Vagina (tissue), 2 donors: ENCODE data around the gene COL12A1. TPM values are rescaled to one million over a fixed set of nuclear protein-coding genes. Genes with fewer than 3 reads are reported as not detected.

Experiments used
- DNase-seq, 2 donors: peaks; one replicate each; pipeline ENCODE4 v3.0.0-alpha.2; 2017; ENCODE audit errors: extremely low spot score in 2 of 2
- H3K27ac ChIP-seq: fragments of 200-600 bp; sonication (generic); one replicate; pipeline ENCODE4 v1.5.1; 2019
- H3K27me3 ChIP-seq: fragments of 200-600 bp; sonication (generic); one replicate; pipeline ENCODE4 v1.5.1; 2019
- H3K36me3 ChIP-seq, 2 donors: fragments of 200-600 bp; sonication (generic); one replicate each; pipeline ENCODE4 v1.5.1; 2017 to 2019
- H3K4me1 ChIP-seq: fragments of 200-600 bp; sonication (generic); one replicate; pipeline ENCODE4 v1.5.1; 2019
- H3K4me3 ChIP-seq, 2 donors: fragments of 200-600 bp; sonication (generic); 1 replicate in 1 of 2; 2 replicates in 1 of 2; pipeline ENCODE4 v1.5.1; 2016 to 2019
- H3K9me3 ChIP-seq: fragments of 200-600 bp; sonication (generic); one replicate; pipeline ENCODE4 v1.5.1; 2019
- POLR2A ChIP-seq, 2 donors: fragments of 450-650 bp; IDR thresholded peaks; one replicate each; pipeline ENCODE4 v1.6.1; 2017; ENCODE audit warnings: antibody characterized with exemption in 2 of 2, mild to moderate bottlenecking in 2 of 2, moderate library complexity in 2 of 2
- POLR2AphosphoS5 ChIP-seq, 2 donors: sonication (generic); formaldehyde crosslinking; IDR thresholded peaks; one replicate each; pipeline ENCODE4 v1.9.0; 2017; ENCODE audit warnings: antibody characterized with exemption in 2 of 2, mild to moderate bottlenecking in 2 of 2, low read depth in 1 of 2; ENCODE audit not compliant: insufficient read depth in 1 of 2
- intact Hi-C: fragments of 100-400 bp; cut with DNase I; formaldehyde crosslinking; loops from one replicate; pipeline ENCODE4 v1.15.1; 2023
- total RNA-seq: library from RNA; depleted of rRNA; stranded (reverse); fragments of >200 nt; gene quantifications from one replicate; pipeline ENCODE4 v1.2.3, GENCODE V29; 2016
- TF ChIP-seq, protein P1 (sequence below), 3 experiments: fragments of 450-650 bp in 2 of 3; fragments of 200-600 bp in 1 of 3; sonication (generic) in 1 of 3; IDR thresholded peaks; one replicate each; pipeline ENCODE4 v1.5.1; 2017 to 2019; ENCODE audit warnings: antibody characterized with exemption in 3 of 3, mild to moderate bottlenecking in 2 of 3, moderate library complexity in 2 of 3

The COL12A1 gene
- total RNA-seq, 1 donor from 2014 or later: 130 TPM

GRCh38 chr6:75210885-75211739, 5.3 kb upstream of the COL12A1 start:
- Histone ChIP-seq H3K4me1 (peaks cover 30% of the 10 kb centered on the region), H3K36me3 (no peaks in the 10 kb centered on the region), H3K27ac (no peak overlapping the region), H3K9me3 (no peaks in the 10 kb centered on the region), H3K27me3 (no peaks in the 10 kb centered on the region), H3K4me3 (no peak overlapping the region)
- no peak for TF ChIP-seq POLR2AphosphoS5 (IDR thresholded peaks at IDR 0.05; ENCODE audit: insufficient read depth in 1 of 2, low read depth in 1 of 2)
- TF ChIP-seq, protein P1, sequence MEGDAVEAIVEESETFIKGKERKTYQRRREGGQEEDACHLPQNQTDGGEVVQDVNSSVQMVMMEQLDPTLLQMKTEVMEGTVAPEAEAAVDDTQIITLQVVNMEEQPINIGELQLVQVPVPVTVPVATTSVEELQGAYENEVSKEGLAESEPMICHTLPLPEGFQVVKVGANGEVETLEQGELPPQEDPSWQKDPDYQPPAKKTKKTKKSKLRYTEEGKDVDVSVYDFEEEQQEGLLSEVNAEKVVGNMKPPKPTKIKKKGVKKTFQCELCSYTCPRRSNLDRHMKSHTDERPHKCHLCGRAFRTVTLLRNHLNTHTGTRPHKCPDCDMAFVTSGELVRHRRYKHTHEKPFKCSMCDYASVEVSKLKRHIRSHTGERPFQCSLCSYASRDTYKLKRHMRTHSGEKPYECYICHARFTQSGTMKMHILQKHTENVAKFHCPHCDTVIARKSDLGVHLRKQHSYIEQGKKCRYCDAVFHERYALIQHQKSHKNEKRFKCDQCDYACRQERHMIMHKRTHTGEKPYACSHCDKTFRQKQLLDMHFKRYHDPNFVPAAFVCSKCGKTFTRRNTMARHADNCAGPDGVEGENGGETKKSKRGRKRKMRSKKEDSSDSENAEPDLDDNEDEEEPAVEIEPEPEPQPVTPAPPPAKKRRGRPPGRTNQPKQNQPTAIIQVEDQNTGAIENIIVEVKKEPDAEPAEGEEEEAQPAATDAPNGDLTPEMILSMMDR (IDR thresholded peaks at IDR 0.05): peak; percentile 61 to 67 (median 67)
- TF ChIP-seq POLR2A (IDR thresholded peaks at IDR 0.05): peak in 1 of 2 donors; percentile 1
- intact Hi-C loops: no loop called here
- no peak for DNase-seq

DNA sequence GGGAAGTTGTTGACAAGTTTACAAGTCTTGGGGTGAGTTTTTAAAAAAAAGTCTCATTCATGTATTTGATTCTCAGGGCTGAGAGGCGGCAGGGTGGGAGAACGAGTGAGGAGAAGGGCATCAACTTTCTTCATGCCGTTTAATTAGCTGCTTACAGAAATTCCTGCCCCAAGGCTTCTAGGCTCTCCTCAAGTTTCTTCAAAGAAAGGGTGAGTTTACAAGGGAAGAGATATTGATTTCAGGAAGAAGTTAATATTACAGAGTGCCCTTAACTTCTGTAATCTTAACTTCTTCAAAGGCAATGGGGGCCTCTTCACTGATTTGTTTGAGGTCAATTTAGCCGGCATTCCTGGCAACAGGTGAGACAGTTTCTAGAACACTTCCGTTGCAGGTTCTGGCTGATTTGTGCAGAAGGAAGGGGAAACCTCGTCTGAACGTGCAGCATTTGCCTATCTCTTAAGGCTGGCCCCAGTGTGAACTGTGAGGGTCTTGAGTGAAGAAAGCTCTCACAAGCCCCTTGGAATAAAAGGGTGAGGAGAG, 3.4 kb upstream of the COL12A1 start:
- peak overlapping the region; percentile 67 for H3K27ac ChIP-seq
- H3K4me1 ChIP-seq: peaks cover 45% of the 10 kb centered on the region
- TF ChIP-seq, protein P1 (IDR thresholded peaks at IDR 0.05): no peak
- no peak for TF ChIP-seq POLR2AphosphoS5 (IDR thresholded peaks at IDR 0.05; ENCODE audit: insufficient read depth in 1 of 2, low read depth in 1 of 2)
- TF ChIP-seq POLR2A (IDR thresholded peaks at IDR 0.05): no peak
- intact Hi-C loops: loop anchor here (5.0 to 10.0 kb wide), 4 partner anchors 112 to 1464 kb away; no protein-coding TSS in a partner anchor
- no peaks in the 10 kb centered on the region for H3K27me3 ChIP-seq
- H3K36me3 ChIP-seq: no peaks in the 10 kb centered on the region
- H3K9me3 ChIP-seq: no peaks in the 10 kb centered on the region
- no peak overlapping the region for H3K4me3 ChIP-seq
- DNase-seq: no peak

DNA sequence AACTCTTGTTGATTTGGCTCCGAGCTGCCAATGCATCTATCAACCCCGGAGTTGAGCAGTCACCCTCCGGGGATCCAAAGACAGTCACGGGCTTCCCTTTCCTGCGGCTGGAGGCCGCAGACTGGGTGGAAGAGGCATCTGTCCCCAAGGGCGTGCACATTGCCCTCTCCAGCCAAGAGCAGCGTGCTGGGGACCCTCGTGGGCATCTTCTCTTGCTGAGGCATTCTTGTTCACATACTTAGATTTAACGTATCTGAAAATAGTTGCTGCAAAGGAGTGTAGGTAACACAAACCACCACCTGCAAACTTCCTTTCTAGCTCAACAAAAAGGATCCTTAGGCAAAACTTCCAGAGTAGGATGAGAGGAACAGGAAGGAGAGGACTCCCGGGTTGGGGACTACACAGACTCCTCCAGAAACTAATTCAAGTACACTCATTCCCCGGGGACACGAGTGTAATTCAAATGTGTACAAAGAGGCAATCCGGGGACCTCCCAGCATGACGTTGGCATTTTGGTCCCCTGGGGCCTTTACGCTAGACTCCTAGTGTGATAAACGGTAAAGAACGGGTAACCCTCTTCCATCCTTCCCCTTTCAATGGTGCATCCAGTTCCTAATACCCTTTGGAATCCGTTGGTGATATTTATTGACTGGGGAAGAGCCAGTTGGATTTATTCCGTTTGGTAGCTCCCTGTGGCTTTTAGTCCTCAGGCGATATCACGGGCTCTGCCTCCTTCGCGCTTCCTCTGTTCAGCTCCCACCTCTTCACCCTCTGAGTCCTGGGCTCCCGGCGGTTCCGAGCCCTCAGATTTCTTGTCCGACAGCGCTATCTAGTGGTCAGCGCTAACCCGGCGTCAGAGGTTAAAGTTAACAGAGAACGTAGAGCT, 2.7 kb upstream of the COL12A1 start:
- Histone ChIP-seq H3K4me3 (peak overlapping the region; percentile 12 to 17), H3K9me3 (no peaks in the 10 kb centered on the region), H3K27ac (peak overlapping the region; percentile 67), H3K27me3 (no peaks in the 10 kb centered on the region), H3K36me3 (no peaks in the 10 kb centered on the region), H3K4me1 (peaks cover 45% of the 10 kb centered on the region)
- no peak for DNase-seq
- no peak for TF ChIP-seq POLR2A (IDR thresholded peaks at IDR 0.05)
- TF ChIP-seq, protein P1 (IDR thresholded peaks at IDR 0.05): peak; percentile 85 to 88 (median 87)
- no peak for TF ChIP-seq POLR2AphosphoS5 (IDR thresholded peaks at IDR 0.05; ENCODE audit: insufficient read depth in 1 of 2, low read depth in 1 of 2)
- intact Hi-C loops: loop anchor here (5.0 to 10.0 kb wide), 4 partner anchors 111 to 1464 kb away; no protein-coding TSS in a partner anchor

DNA sequence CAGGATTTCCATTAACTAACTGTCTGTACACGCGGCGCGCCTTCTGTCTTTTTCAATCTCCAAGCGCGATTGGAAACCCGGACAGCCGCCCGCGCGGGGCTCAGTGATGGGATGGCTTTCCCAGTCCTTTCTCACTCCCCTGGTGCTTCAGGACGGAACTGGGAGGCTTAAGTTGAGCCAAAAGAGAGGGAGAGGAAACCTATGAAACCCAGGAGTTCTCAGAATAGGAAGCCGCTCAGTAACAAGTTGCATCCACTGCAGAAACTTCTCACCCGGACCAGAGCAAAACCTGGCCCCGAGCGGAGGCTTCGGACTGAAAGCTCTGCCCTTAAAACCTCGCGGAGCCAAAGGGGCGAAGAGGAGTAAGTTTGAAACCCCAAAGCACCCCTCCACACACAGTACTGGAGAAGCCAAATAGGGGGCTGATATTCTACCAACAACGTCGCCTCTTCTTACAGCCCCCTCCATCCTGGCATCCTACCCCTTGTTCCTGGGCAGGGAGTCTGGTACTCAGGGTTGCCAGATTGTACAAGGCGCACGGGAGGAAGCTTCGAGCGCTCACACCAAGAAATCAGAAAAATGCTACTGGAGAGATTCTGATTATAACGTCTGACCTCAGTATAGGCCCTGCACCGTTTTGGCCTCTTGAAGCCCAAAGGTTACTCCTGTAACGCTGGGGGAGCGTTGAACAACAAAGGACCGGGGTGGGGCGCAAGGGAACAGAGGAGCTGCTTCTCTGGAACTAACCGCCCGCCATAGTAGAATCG, 906 bp upstream of the COL12A1 start:
- no peaks in the 10 kb centered on the region for H3K27me3 ChIP-seq

More for the DNA sequence above, 906 bp upstream of the COL12A1 start:
- Histone ChIP-seq H3K4me3 (peak overlapping the region; percentile 66 to 79), H3K27ac (peak overlapping the region; percentile 87), H3K4me1 (peaks cover 55% of the 10 kb centered on the region), H3K36me3 (no peaks in the 10 kb centered on the region), H3K9me3 (no peaks in the 10 kb centered on the region)
- no peak for DNase-seq
- TF ChIP-seq POLR2A (IDR thresholded peaks at IDR 0.05) (no peak), POLR2AphosphoS5 (IDR thresholded peaks at IDR 0.05; ENCODE audit: insufficient read depth in 1 of 2, low read depth in 1 of 2) (no peak)
- TF ChIP-seq, protein P1 (IDR thresholded peaks at IDR 0.05): no peak
- intact Hi-C loops: loop anchor here (5.0 to 10.0 kb wide), 4 partner anchors 109 to 1462 kb away; no protein-coding TSS in a partner anchor
